Testis (tissue), 2 donors: ENCODE measurements around the gene STIM2.

Source experiments
- CTCF ChIP-seq, 3 experiments: fragments of 450-650 bp in 2 of 3; fragments of 200-600 bp in 1 of 3; sonication (generic) in 1 of 3; IDR thresholded peaks; one replicate each; pipeline ENCODE4 v1.5.1; 2016 to 2019; ENCODE audit warnings: antibody characterized with exemption in 3 of 3, mild to moderate bottlenecking in 2 of 3, moderate library complexity in 1 of 3
- POLR2A ChIP-seq: fragments of 450-650 bp; IDR thresholded peaks from one replicate; pipeline ENCODE4 v1.6.1; 2017; ENCODE audit warnings: antibody characterized with exemption, mild to moderate bottlenecking, moderate library complexity

- TF ChIP-seq POLR2A (no peak), CTCF (IDR thresholded peaks at IDR 0.05) (no peak)
Measured at GRCh38 chr4:26819478-26820095, 41.1 kb upstream of the STIM2 start.
